ENCODE measurements around the gene UCN2.

GRCh38 chr3:48567090-48567489 lies 3.5 kb upstream of the UCN2 start:
- TF ChIP-seq, protein P1, sequence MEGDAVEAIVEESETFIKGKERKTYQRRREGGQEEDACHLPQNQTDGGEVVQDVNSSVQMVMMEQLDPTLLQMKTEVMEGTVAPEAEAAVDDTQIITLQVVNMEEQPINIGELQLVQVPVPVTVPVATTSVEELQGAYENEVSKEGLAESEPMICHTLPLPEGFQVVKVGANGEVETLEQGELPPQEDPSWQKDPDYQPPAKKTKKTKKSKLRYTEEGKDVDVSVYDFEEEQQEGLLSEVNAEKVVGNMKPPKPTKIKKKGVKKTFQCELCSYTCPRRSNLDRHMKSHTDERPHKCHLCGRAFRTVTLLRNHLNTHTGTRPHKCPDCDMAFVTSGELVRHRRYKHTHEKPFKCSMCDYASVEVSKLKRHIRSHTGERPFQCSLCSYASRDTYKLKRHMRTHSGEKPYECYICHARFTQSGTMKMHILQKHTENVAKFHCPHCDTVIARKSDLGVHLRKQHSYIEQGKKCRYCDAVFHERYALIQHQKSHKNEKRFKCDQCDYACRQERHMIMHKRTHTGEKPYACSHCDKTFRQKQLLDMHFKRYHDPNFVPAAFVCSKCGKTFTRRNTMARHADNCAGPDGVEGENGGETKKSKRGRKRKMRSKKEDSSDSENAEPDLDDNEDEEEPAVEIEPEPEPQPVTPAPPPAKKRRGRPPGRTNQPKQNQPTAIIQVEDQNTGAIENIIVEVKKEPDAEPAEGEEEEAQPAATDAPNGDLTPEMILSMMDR (IDR thresholded peaks at IDR 0.05 in 4 of 5, conservative IDR thresholded peaks at IDR 0.05 in 1 of 5): no peak
- TF ChIP-seq POLR2A (IDR thresholded peaks at IDR 0.05): no peak
